MM.1S (cell line): ENCODE results near the gene RNF34.

Experiments
- DNase-seq: peaks from one replicate; pipeline ENCODE4 v3.0.0-alpha.2; 2015
- H2AFZ ChIP-seq: fragments of 300-600 bp; sonication (generic); 2 replicates; pipeline ENCODE4 v1.6.0; 2016; ENCODE audit warnings: antibody characterized with exemption, low read length
- H3F3A ChIP-seq: fragments of 300-600 bp; sonication (generic); 2 replicates; pipeline ENCODE4 v1.6.1; 2016; ENCODE audit warnings: mild to moderate bottlenecking, antibody characterized with exemption, low read length, moderate library complexity, mixed read lengths; ENCODE audit not compliant: insufficient read depth
- H3K27ac ChIP-seq: fragments of 300-600 bp; sonication (generic); 2 replicates; pipeline ENCODE4 v1.5.1; 2016; ENCODE audit warnings: mild to moderate bottlenecking, low read length
- H3K27me3 ChIP-seq: fragments of 300-600 bp; sonication (generic); replicated peaks from 2 replicates; pipeline ENCODE4 v1.6.0; 2016; ENCODE audit warnings: low read length; ENCODE audit not compliant: insufficient read depth
- H3K36me3 ChIP-seq: fragments of 300-600 bp; sonication (generic); replicated peaks from 2 replicates; pipeline ENCODE4 v1.6.1; 2016; ENCODE audit warnings: mild to moderate bottlenecking, low read length, mixed read lengths; ENCODE audit not compliant: insufficient read depth
- H3K4me1 ChIP-seq: fragments of 300-600 bp; sonication (generic); 2 replicates; pipeline ENCODE4 v1.6.1; 2016; ENCODE audit warnings: low read length, mixed read lengths
- H3K4me2 ChIP-seq: fragments of 300-600 bp; sonication (generic); 2 replicates; pipeline ENCODE4 v1.6.0; 2016; ENCODE audit warnings: low read depth, low read length
- H3K4me3 ChIP-seq: fragments of 300-600 bp; sonication (generic); 2 replicates; pipeline ENCODE4 v1.5.1; 2016; ENCODE audit warnings: low read length, mixed read lengths
- H3K79me2 ChIP-seq: fragments of 300-600 bp; sonication (generic); 2 replicates; pipeline ENCODE4 v1.6.1; 2016; ENCODE audit warnings: mixed run types, low read length, mixed read lengths
- H3K9ac ChIP-seq: fragments of 300-600 bp; sonication (generic); 2 replicates; pipeline ENCODE4 v1.6.1; 2016; ENCODE audit warnings: low read length, mixed read lengths
- H3K9me2 ChIP-seq: fragments of 300-600 bp; sonication (generic); replicated peaks from 2 replicates; pipeline ENCODE4 v1.6.1; 2016; ENCODE audit warnings: mild to moderate bottlenecking, low read length, mixed read lengths; ENCODE audit not compliant: insufficient read depth
- H3K9me3 ChIP-seq: fragments of 300-600 bp; sonication (generic); replicated peaks from 2 replicates; pipeline ENCODE4 v1.6.1; 2016; ENCODE audit warnings: mild to moderate bottlenecking, low read length, mixed read lengths; ENCODE audit not compliant: insufficient read depth
- H4K20me1 ChIP-seq: fragments of 300-600 bp; sonication (generic); 2 replicates; pipeline ENCODE4 v1.6.1; 2016; ENCODE audit warnings: mild to moderate bottlenecking, low read length, moderate library complexity, mixed read lengths; ENCODE audit not compliant: insufficient read depth
- CTCF ChIP-seq: fragments of 300-600 bp; sonication (generic); IDR thresholded peaks from 2 replicates; pipeline ENCODE4 v1.5.1; 2016; ENCODE audit warnings: antibody characterized with exemption, low read length, mixed read lengths
- EZH2 ChIP-seq: fragments of 300-600 bp; sonication (generic); optimal IDR thresholded peaks from 2 replicates; pipeline ENCODE3; 2017; ENCODE audit warnings: low read depth, mild to moderate bottlenecking, antibody characterized with exemption, low read length, mixed read lengths
- EZH2phosphoT487 ChIP-seq: fragments of 300-600 bp; sonication (generic); IDR thresholded peaks from 2 replicates; pipeline ENCODE4 v1.6.1; 2018; ENCODE audit warnings: antibody characterized with exemption, low read length

RNF34 gene

GRCh38 chr12:121355818-121356217 lies 44.1 kb upstream of the RNF34 start:
- H3K79me2 ChIP-seq: peaks cover 13% of the 10 kb centered on the region
- no peak overlapping the region for H3K4me2 ChIP-seq
- TF ChIP-seq EZH2: no peak
- no peak for TF ChIP-seq EZH2phosphoT487
- TF ChIP-seq CTCF: no peak
- no peaks in the 10 kb centered on the region for H3K9me2 ChIP-seq
- H3K36me3 ChIP-seq: no peaks in the 10 kb centered on the region
- H3K27ac ChIP-seq: no peak overlapping the region
- no peak overlapping the region for H3K4me3 ChIP-seq
- H2AFZ ChIP-seq: no peak overlapping the region
- no peak overlapping the region for H3K9ac ChIP-seq
- no peaks in the 10 kb centered on the region for H3K4me1 ChIP-seq
- DNase-seq: no peak
- H4K20me1 ChIP-seq: no peaks in the 10 kb centered on the region
- H3K9me3 ChIP-seq: no peaks in the 10 kb centered on the region
- H3F3A ChIP-seq: peaks cover 3% of the 10 kb centered on the region; the same call in 1 of the 2 replicates
- H3K27me3 ChIP-seq: no peaks in the 10 kb centered on the region

GRCh38 chr12:121356657-121357056 lies 43.3 kb upstream of the RNF34 start:
- H3K27me3 ChIP-seq: no peaks in the 10 kb centered on the region
- no peak overlapping the region for H3K27ac ChIP-seq
- DNase-seq: no peak
- H3K9me2 ChIP-seq: no peaks in the 10 kb centered on the region
- no peak overlapping the region for H3K4me3 ChIP-seq
- H4K20me1 ChIP-seq: no peaks in the 10 kb centered on the region
- TF ChIP-seq EZH2 (no peak), EZH2phosphoT487 (no peak), CTCF (no peak)
- peaks cover 4% of the 10 kb centered on the region for H3K79me2 ChIP-seq
- H3K9ac ChIP-seq: no peak overlapping the region
- H3K4me2 ChIP-seq: no peak overlapping the region
- no peaks in the 10 kb centered on the region for H3K36me3 ChIP-seq
- H3K9me3 ChIP-seq: no peaks in the 10 kb centered on the region
- no peaks in the 10 kb centered on the region for H3K4me1 ChIP-seq
- H3F3A ChIP-seq: peaks cover 3% of the 10 kb centered on the region; the same call in 1 of the 2 replicates
- no peak overlapping the region for H2AFZ ChIP-seq

- Histone ChIP-seq H2AFZ (no peak overlapping the region), H3K79me2 (no peaks in the 10 kb centered on the region), H4K20me1 (no peaks in the 10 kb centered on the region), H3K4me3 (no peak overlapping the region), H3K9me2 (no peaks in the 10 kb centered on the region), H3K36me3 (no peaks in the 10 kb centered on the region), H3K4me1 (no peaks in the 10 kb centered on the region), H3K9me3 (no peaks in the 10 kb centered on the region), H3F3A (no peaks in the 10 kb centered on the region), H3K27ac (no peak overlapping the region), H3K4me2 (no peak overlapping the region), H3K9ac (no peak overlapping the region), H3K27me3 (no peaks in the 10 kb centered on the region)
- TF ChIP-seq CTCF: no peak
- no peak for TF ChIP-seq EZH2phosphoT487
- TF ChIP-seq EZH2: no peak
- no peak for DNase-seq
These were observed 42.6 kb upstream of the RNF34 start for GRCh38 chr12:121357331-121357730.
